ENCODE data around the gene SCFD1. TPM values are rescaled to one million over a fixed set of nuclear protein-coding genes. Genes with fewer than 3 reads are reported as not detected.

Gene SCFD1
- total RNA-seq, 4 donors from 2014 or later = 31.6 to 48.4 (median 42.5) TPM

DNA sequence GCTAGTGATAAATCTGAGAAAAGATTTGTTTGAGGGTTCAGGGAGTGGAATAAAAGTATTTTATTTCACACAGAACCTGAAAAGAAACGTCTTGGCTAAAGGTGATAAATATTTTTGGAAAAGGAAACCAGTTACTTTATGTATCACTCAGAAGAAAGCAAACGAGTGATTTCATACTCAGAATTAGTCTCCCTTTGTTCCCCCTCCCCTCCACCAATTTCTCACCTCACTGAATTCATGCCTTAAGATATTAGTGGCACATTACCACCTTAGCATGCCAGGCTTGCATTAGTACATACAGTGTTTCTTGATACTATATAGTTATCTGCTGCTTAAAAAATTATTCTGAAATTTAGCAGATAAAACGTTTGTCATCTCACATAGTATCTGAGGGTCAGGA is 35.0 kb upstream of the SCFD1 start:
- no peaks in the 10 kb centered on the region for H3K9me3 ChIP-seq
- TF ChIP-seq POLR2AphosphoS5 (IDR thresholded peaks at IDR 0.05) (no peak), POLR2A (IDR thresholded peaks at IDR 0.05) (no peak), EP300 (IDR thresholded peaks at IDR 0.05) (no peak)
- TF ChIP-seq, protein P1, sequence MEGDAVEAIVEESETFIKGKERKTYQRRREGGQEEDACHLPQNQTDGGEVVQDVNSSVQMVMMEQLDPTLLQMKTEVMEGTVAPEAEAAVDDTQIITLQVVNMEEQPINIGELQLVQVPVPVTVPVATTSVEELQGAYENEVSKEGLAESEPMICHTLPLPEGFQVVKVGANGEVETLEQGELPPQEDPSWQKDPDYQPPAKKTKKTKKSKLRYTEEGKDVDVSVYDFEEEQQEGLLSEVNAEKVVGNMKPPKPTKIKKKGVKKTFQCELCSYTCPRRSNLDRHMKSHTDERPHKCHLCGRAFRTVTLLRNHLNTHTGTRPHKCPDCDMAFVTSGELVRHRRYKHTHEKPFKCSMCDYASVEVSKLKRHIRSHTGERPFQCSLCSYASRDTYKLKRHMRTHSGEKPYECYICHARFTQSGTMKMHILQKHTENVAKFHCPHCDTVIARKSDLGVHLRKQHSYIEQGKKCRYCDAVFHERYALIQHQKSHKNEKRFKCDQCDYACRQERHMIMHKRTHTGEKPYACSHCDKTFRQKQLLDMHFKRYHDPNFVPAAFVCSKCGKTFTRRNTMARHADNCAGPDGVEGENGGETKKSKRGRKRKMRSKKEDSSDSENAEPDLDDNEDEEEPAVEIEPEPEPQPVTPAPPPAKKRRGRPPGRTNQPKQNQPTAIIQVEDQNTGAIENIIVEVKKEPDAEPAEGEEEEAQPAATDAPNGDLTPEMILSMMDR (IDR thresholded peaks at IDR 0.05) = no peak
- H3K4me1 ChIP-seq = peaks cover 0 to 8% (median 0%) of the 10 kb centered on the region in 3 donors
- no peak for ATAC-seq
- no peaks in the 10 kb centered on the region for H3K27me3 ChIP-seq
- no peak overlapping the region for H3K4me3 ChIP-seq
- H3K27ac ChIP-seq = no peak overlapping the region
- peaks cover 0 to 23% of the 10 kb centered on the region in 2 donors for H3K36me3 ChIP-seq
- 51 to 58% methylated on average over 3 of the region's 3 CpGs for WGBS, 2 donors (ENCODE audit: low coverage in 1 of 2)

DNA sequence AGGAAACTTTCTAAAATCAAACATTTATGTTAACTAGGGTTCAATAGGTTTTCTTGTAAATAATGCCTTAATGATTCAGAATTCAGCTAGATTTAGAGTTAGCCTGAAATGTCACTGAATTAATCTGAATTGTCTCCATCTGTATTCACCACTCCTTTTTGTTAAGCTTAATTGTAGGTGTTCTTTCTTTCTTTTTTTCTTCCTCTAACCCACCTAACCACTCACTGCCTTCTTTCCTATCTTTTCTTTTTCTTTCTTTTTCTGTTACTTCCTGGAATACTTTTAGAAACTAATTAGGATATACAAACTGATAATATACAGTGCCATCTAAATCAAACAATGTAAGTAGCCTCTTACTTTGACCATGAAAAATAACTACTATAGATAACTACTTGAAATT is 33.2 kb upstream of the SCFD1 start:
- no peaks in the 10 kb centered on the region for H3K27me3 ChIP-seq
- no peak overlapping the region for H3K4me3 ChIP-seq
- no peak overlapping the region for H3K27ac ChIP-seq
- TF ChIP-seq POLR2AphosphoS5 (IDR thresholded peaks at IDR 0.05) (no peak), POLR2A (IDR thresholded peaks at IDR 0.05) (no peak), EP300 (IDR thresholded peaks at IDR 0.05) (no peak)
- TF ChIP-seq, protein P1 (IDR thresholded peaks at IDR 0.05) = no peak
- H3K36me3 ChIP-seq = peaks cover 0 to 23% of the 10 kb centered on the region in 2 donors
- peaks cover 0 to 8% (median 0%) of the 10 kb centered on the region in 3 donors for H3K4me1 ChIP-seq
- no peaks in the 10 kb centered on the region for H3K9me3 ChIP-seq
- ATAC-seq = no peak

DNA sequence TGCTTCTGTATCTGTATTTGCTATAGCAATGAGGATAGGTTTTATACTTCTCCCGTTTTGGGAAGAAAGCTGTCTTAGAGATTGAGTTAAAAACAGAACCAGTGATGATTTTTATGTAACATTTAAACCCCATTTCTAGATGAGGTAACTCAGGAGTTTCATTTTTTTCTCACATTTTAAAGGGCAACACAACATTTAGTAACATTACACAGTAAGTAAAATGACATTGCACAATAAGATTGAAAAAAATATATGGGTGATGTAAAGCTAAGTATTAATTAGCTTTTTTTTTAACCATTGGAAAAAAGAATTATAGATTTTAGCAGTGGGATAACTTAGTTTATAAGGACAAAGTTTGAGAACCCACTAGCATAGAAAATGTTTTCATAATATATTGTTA is 25.2 kb upstream of the SCFD1 start:
- ATAC-seq = no peak
- Histone ChIP-seq H3K27me3 (no peaks in the 10 kb centered on the region), H3K4me1 (no peaks in the 10 kb centered on the region), H3K4me3 (no peak overlapping the region), H3K36me3 (peaks cover 0 to 39% of the 10 kb centered on the region in 2 donors), H3K9me3 (no peaks in the 10 kb centered on the region), H3K27ac (no peak overlapping the region)
- no peak for TF ChIP-seq POLR2A (IDR thresholded peaks at IDR 0.05)
- TF ChIP-seq, protein P1 (IDR thresholded peaks at IDR 0.05) = no peak
- no peak for TF ChIP-seq EP300 (IDR thresholded peaks at IDR 0.05)
- no peak for TF ChIP-seq POLR2AphosphoS5 (IDR thresholded peaks at IDR 0.05)
- WGBS, 2 donors (ENCODE audit: low coverage in 1 of 2) = 29 to 50% methylated on average over 1 of the region's 1 CpG

DNA sequence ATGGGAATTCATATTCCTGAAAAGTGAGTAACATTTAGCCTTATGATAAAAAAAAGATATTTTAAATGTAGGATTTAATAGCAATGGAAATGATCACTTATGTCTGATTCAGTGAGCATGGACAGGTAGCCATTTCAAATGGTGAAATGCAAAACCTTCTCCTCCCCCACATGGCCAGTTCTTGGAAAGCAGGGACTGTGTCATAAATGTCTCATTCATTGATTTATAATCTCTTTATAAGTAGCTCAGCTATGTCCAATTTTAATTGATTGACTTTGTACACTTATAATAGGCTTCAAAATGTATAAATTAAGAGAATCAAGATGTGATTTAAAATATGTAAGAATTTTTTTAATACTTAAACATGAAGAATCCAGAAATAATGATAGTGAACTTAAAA is 24.6 kb upstream of the SCFD1 start:
- Histone ChIP-seq H3K9me3 (no peaks in the 10 kb centered on the region), H3K4me3 (no peak overlapping the region), H3K27ac (no peak overlapping the region), H3K27me3 (no peaks in the 10 kb centered on the region), H3K36me3 (peaks cover 0 to 45% of the 10 kb centered on the region in 2 donors), H3K4me1 (no peaks in the 10 kb centered on the region)
- no peak for ATAC-seq
- TF ChIP-seq, protein P1 (IDR thresholded peaks at IDR 0.05) = no peak
- TF ChIP-seq POLR2A (IDR thresholded peaks at IDR 0.05) = no peak
- TF ChIP-seq EP300 (IDR thresholded peaks at IDR 0.05) = no peak
- no peak for TF ChIP-seq POLR2AphosphoS5 (IDR thresholded peaks at IDR 0.05)

DNA sequence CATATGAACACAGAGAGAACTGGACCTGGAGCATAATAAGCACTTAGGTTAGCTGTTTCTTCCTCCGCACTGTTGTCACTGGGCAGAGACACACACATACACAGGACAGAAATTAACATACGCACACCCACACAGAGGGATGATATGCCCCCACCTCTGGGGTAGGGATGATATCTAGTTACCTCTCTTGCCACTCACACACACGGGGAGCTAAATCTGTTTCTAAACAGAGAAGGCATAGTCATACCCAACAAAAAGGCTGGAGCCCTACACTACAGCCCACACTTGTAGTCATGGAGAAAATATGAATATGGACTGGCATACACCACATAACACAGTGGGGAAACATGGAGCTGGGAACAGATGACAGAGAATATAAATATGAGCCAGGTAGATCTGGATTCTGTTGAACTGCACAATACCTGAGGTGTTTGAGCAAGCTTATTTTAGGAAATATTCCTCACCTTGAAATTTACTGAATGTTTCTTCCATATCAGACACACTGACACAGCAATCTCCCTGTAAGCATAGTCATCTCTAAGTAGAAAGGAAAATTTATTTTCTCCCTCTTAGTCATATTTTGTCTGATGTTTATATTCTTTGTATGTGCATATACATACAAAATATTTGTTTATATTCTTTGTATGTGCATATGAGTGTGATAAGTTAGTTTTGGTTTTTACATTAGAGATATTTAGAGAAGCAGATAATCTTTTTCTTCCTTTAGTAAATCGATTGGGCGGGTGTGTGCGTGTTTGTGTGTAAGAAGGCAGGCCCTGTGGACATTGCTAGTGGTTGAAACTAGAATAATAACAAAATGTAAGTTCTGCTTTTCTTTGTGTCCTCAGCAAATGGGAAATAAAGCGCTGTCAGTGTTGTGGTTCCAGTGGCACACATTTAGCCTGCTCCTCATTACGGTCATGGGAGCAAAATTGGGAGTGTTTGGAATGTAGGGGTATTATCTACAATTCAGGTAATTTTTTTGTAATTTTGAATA is 20.9 kb upstream of the SCFD1 start:
- no peaks in the 10 kb centered on the region for H3K4me1 ChIP-seq
- no peak overlapping the region for H3K4me3 ChIP-seq
- no peak overlapping the region for H3K27ac ChIP-seq
- TF ChIP-seq POLR2A (IDR thresholded peaks at IDR 0.05) (no peak), POLR2AphosphoS5 (IDR thresholded peaks at IDR 0.05) (no peak), EP300 (IDR thresholded peaks at IDR 0.05) (no peak)
- TF ChIP-seq, protein P1 (IDR thresholded peaks at IDR 0.05) = no peak
- WGBS, 2 donors (ENCODE audit: low coverage in 1 of 2) = 89 to 90% methylated on average over 7 to 8 of the region's 8 CpGs
- peaks cover 0 to 74% of the 10 kb centered on the region in 2 donors for H3K36me3 ChIP-seq
- ATAC-seq = no peak
- no peaks in the 10 kb centered on the region for H3K27me3 ChIP-seq
- no peaks in the 10 kb centered on the region for H3K9me3 ChIP-seq

Data from gastroesophageal sphincter (tissue), 4 donors.